ENCODE measurements around the gene INMT. TPM values are rescaled to one million over a fixed set of nuclear protein-coding genes. Genes with fewer than 3 reads are reported as not detected.

Gene INMT
- total and polyA plus RNA-seq, 8 donors, result 1.8 to 27.2 (median 7.1) TPM

DNA sequence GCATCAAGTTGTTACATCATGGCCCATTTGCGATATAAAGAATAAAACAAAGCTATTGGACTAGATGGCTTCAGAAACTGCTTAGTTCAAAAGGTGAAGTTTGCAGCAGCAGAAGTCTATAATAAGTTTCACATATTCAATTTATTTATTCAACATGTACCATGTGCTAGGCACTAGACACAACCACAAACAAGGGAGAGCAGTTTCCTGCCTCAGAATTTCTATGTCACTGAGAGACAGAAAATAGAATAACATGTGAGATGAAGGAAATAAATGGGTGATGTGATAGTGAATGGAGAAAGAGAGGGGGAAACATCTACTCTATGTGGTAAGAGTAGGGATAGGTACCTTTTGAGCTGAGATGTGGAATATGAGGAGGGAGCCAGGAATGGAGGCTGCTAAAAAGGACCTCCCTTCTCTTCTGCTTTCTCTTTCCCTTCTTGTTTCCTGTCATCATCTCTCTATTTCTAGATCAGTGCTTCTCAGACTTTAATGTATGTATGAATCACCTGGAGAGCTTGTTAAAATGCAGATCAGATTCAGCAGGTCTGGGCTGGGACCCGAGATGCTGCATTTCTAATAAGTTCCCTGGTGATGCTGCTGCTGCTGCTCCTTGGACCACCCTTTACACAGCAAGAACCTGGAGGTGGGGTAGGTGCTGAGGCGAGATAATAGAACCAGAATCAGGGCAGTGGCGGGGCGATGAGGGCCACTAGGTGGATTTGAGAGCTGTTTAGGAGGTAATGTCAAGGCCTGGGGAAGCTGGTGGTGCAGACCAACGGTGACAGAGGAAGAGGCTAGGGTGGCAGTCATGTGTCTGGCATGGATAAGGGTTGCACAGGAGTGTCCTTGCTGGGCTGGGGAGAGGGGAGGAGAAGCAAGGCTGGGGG is 13.7 kb upstream of the INMT start:
- no peaks in the 10 kb centered on the region for H3K36me3 ChIP-seq
- WGBS, 5 donors, result 76 to 86% (median 79%) methylated on average over 6 of the region's 6 CpGs
- no peak for DNase-seq
- no peak overlapping the region for H3K27ac ChIP-seq
- H3K4me1 ChIP-seq, result peaks cover 0 to 6% (median 3%) of the 10 kb centered on the region in 4 donors
- no peak overlapping the region for H3K4me3 ChIP-seq
- no peaks in the 10 kb centered on the region for H3K9me3 ChIP-seq
- intact Hi-C loops (cut with DNase I; ENCODE audit: low total_unique reads), result no loop called here
- TF ChIP-seq EP300 (IDR thresholded peaks at IDR 0.05) (no peak), POLR2AphosphoS5 (IDR thresholded peaks at IDR 0.05) (no peak), POLR2A (IDR thresholded peaks at IDR 0.05) (no peak)
- TF ChIP-seq, protein P1, sequence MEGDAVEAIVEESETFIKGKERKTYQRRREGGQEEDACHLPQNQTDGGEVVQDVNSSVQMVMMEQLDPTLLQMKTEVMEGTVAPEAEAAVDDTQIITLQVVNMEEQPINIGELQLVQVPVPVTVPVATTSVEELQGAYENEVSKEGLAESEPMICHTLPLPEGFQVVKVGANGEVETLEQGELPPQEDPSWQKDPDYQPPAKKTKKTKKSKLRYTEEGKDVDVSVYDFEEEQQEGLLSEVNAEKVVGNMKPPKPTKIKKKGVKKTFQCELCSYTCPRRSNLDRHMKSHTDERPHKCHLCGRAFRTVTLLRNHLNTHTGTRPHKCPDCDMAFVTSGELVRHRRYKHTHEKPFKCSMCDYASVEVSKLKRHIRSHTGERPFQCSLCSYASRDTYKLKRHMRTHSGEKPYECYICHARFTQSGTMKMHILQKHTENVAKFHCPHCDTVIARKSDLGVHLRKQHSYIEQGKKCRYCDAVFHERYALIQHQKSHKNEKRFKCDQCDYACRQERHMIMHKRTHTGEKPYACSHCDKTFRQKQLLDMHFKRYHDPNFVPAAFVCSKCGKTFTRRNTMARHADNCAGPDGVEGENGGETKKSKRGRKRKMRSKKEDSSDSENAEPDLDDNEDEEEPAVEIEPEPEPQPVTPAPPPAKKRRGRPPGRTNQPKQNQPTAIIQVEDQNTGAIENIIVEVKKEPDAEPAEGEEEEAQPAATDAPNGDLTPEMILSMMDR (IDR thresholded peaks at IDR 0.05), result no peak
- no peaks in the 10 kb centered on the region for H3K27me3 ChIP-seq

DNA sequence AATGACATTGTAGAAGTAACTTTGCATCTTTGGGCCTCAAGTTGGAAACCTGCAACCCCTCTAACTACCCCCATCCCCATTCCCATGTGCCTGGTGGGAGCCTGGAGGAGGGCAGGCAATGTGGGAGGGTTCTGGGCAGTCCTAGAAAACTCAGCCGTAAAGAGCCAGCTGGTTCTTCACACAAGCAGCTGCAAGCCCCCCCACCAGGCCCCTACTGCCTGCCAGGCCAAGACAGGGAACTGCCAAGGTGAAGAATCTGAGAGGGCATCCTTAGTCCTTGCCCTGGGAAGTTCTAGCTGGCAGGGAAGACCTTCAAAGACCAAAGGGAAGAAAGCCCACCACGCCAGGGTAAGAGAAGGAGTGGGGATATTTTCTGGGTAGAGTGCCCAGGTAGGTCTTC is 12.2 kb upstream of the INMT start:
- intact Hi-C loops (cut with DNase I; ENCODE audit: low total_unique reads), result no loop called here
- Histone ChIP-seq H3K4me1 (peaks cover 0 to 6% (median 3%) of the 10 kb centered on the region in 4 donors), H3K4me3 (no peak overlapping the region), H3K27ac (no peak overlapping the region), H3K27me3 (no peaks in the 10 kb centered on the region), H3K9me3 (no peaks in the 10 kb centered on the region), H3K36me3 (no peaks in the 10 kb centered on the region)
- TF ChIP-seq, protein P1 (IDR thresholded peaks at IDR 0.05), result no peak
- TF ChIP-seq EP300 (IDR thresholded peaks at IDR 0.05) (no peak), POLR2A (IDR thresholded peaks at IDR 0.05) (no peak), POLR2AphosphoS5 (IDR thresholded peaks at IDR 0.05) (no peak)
- no peak for DNase-seq
- 89 to 91% (median 91%) methylated on average over 2 of the region's 2 CpGs for WGBS, 5 donors

DNA sequence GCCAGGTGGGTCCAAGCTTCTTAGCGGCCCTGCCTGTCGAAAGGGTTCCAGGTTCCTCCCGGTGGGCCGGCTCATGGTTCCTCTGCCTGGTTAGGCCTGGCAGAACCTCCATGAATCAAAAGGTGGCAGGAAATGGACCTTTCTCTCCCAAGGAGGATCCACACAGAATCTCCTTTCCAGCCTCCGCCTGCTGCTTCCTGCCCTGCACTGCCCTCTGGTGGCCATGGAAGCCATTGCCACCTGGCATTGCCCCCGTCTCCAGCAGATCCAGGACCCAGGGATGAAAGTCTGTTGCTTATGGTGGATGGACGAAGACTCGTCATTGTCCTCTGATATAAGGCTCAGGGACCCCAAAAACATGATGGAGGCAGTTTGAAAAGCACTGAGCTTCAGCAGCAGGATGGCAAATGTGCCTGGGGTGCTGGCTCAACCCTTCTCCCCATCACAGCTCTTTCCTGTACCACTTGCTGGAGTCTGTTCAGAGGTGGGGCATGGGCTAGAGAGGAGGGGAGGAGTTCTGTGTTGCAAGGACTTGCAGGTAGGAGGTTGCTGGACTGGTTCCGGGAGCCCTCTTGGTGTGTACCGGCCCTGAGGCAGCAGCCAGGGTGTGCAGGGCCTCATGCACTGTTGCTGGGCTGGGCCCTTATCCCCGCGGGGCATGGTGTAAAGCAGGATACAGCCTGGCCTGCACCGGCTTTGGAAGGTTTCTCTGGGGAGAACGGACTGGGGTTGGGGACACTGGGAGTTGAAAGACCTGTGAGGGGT is 11.3 kb upstream of the INMT start:
- peaks cover 0 to 6% (median 3%) of the 10 kb centered on the region in 4 donors for H3K4me1 ChIP-seq
- H3K36me3 ChIP-seq, result no peaks in the 10 kb centered on the region
- peak; percentile 82 to 90 for DNase-seq
- intact Hi-C loops (cut with DNase I; ENCODE audit: low total_unique reads), result no loop called here
- H3K4me3 ChIP-seq, result no peak overlapping the region
- H3K27ac ChIP-seq, result no peak overlapping the region
- H3K9me3 ChIP-seq, result no peaks in the 10 kb centered on the region
- TF ChIP-seq EP300 (IDR thresholded peaks at IDR 0.05) (no peak), POLR2A (IDR thresholded peaks at IDR 0.05) (no peak), POLR2AphosphoS5 (IDR thresholded peaks at IDR 0.05) (peak in 1 of 3 donors; percentile 54)
- TF ChIP-seq, protein P1 (IDR thresholded peaks at IDR 0.05), result peak in 6 of 7 experiments; percentile 64 to 99 (median 95)
- H3K27me3 ChIP-seq, result no peaks in the 10 kb centered on the region
- 24 to 32% (median 29%) methylated on average over 14 of the region's 14 CpGs for WGBS, 5 donors

DNA sequence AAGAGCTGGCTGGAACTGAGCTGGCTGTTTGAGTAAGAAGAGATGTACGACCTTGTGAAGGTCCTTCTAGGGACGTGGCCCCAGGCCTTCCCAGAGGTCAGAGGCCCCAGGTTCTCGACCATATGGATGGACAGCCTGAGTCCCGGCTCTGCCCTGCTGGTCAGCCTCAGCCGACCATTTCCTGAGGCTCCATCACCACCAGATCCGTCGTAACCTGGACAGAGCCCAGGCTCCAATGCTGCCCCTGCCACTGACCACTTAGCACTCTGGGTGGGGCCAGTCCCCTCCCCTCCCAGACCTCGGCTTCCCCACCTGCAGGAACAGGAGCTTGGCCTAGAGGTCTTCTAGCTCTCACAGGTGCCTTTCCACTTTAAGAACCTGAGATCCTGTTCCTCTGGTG is 10.6 kb upstream of the INMT start:
- no peak for DNase-seq
- no peaks in the 10 kb centered on the region for H3K27me3 ChIP-seq
- TF ChIP-seq POLR2AphosphoS5 (IDR thresholded peaks at IDR 0.05) (no peak), EP300 (IDR thresholded peaks at IDR 0.05) (no peak), POLR2A (IDR thresholded peaks at IDR 0.05) (no peak)
- TF ChIP-seq, protein P1 (IDR thresholded peaks at IDR 0.05), result no peak
- intact Hi-C loops (cut with DNase I; ENCODE audit: low total_unique reads), result no loop called here
- peaks cover 0 to 6% (median 3%) of the 10 kb centered on the region in 4 donors for H3K4me1 ChIP-seq
- H3K27ac ChIP-seq, result no peak overlapping the region
- H3K9me3 ChIP-seq, result no peaks in the 10 kb centered on the region
- H3K4me3 ChIP-seq, result no peak overlapping the region
- 84 to 89% (median 85%) methylated on average over 6 to 8 of the region's 8 CpGs for WGBS, 5 donors
- H3K36me3 ChIP-seq, result no peaks in the 10 kb centered on the region
